LNCaP clone FGC (cell line): Measurements from ENCODE around the gene HIVEP3.

Source experiments
- DNase-seq: peaks from one replicate; pipeline ENCODE4 v3.0.0-alpha.2; 2011; ENCODE audit warnings: low read depth
- H3K4me3 ChIP-seq: 2 replicates; pipeline ENCODE4 v1.5.1; 2011; ENCODE audit warnings: mild to moderate bottlenecking, low read depth, low read length, control low read depth
- CTCF ChIP-seq: IDR thresholded peaks from 2 replicates; pipeline ENCODE4 v1.5.1; 2012; ENCODE audit warnings: mild to moderate bottlenecking; ENCODE audit not compliant: control insufficient read depth, insufficient read depth; ENCODE audit errors: extremely low read depth

The HIVEP3 gene

GRCh38 chr1:41716188-41717130, 202.3 kb downstream of the HIVEP3 start:
- no peak for DNase-seq
- no peak for TF ChIP-seq CTCF
- no peak overlapping the region for H3K4me3 ChIP-seq

- no peak for DNase-seq
- no peak overlapping the region for H3K4me3 ChIP-seq
- no peak for TF ChIP-seq CTCF
Observed at GRCh38 chr1:41715441-41716095, 203.2 kb downstream of the HIVEP3 start.

- no peak for TF ChIP-seq CTCF
- no peak for DNase-seq
- no peak overlapping the region for H3K4me3 ChIP-seq
Observed at GRCh38 chr1:41714638-41715389, 203.9 kb downstream of the HIVEP3 start.

DNA sequence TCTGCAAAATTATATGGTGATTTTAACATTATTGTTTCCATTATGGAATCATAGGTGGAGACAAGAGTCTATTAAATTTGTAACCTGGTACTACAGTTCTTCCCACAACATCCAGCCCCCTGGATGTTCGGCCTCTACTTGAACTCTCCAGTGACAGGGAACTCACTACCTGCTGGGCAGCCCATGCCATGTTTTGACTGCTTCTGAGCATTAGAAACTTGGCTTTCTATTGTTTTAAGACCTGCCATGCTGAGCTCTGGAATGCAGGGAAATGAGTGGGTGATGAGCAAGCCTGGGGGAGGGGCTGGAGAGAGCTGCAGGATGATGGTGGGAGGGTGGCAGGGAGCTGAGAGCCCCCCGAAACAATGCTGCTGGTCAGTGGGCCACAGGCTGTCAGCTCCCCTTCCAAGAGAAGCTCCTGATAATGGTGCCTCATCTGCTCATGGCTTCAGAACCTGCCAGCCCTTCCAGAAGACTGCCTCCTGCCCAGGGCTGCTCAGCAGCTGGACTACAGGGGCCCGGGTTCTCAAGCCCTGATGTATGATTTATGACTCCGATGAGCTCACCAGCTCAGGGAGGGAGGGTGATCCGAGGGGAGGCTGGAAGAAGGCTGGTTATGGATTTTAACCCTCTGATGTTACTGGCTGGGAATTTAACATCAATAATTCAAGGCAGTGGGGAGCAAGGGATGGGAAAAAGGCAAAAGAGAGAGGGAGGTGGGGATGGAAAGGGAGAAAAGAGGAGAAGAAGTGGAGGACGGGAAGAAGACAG, 205.0 kb downstream of the HIVEP3 start:
- H3K4me3 ChIP-seq, result no peak overlapping the region
- TF ChIP-seq CTCF, result no peak
- no peak for DNase-seq

- no peak overlapping the region for H3K4me3 ChIP-seq
- DNase-seq, result no peak
- no peak for TF ChIP-seq CTCF
Observed at GRCh38 chr1:41713141-41713540, 205.6 kb downstream of the HIVEP3 start.

GRCh38 chr1:41712695-41713094, 206.0 kb downstream of the HIVEP3 start:
- H3K4me3 ChIP-seq, result no peak overlapping the region
- DNase-seq, result no peak
- no peak for TF ChIP-seq CTCF
